Heart right ventricle (tissue), 16 donors: ENCODE data around the gene HNRNPUL2. TPM values are rescaled to one million over a fixed set of nuclear protein-coding genes. Genes with fewer than 3 reads are reported as not detected.

Source experiments
- ATAC-seq, 8 donors: fragments of 200-7000 bp; cut with Tn5 transposase; one replicate each; pipeline ENCODE4 v1.9.1; 2020; ENCODE audit warnings: mild to moderate bottlenecking in 8 of 8, moderate library complexity in 8 of 8, moderate number of reproducible peaks in 1 of 8
- DNase-seq, 2 donors: peaks; one replicate each; pipeline ENCODE4 v3.0.0-alpha.2; 2020
- H3K27ac ChIP-seq, 10 donors: fragments of 200-600 bp; sonication (generic) in 2 of 10; one replicate each; pipeline versions ENCODE4 v1.5.0 to v1.8.0; 2020 to 2022; ENCODE audit warnings: mild to moderate bottlenecking in 3 of 10
- H3K27me3 ChIP-seq, 7 donors: fragments of 200-600 bp; one replicate each; pipeline ENCODE4 v1.8.0; 2021 to 2022; ENCODE audit warnings: mild to moderate bottlenecking in 2 of 7
- H3K36me3 ChIP-seq, 9 donors: fragments of 200-600 bp; sonication (generic) in 1 of 9; one replicate each; pipeline versions ENCODE4 v1.5.0 to v1.8.0; 2020 to 2022; ENCODE audit warnings: mild to moderate bottlenecking in 2 of 9
- H3K4me1 ChIP-seq, 9 donors: fragments of 200-600 bp; sonication (generic) in 1 of 9; one replicate each; pipeline versions ENCODE4 v1.5.0 to v1.8.0; 2020 to 2022; ENCODE audit warnings: mild to moderate bottlenecking in 4 of 9
- H3K4me3 ChIP-seq, 10 donors: fragments of 200-600 bp; sonication (generic) in 2 of 10; one replicate each; pipeline versions ENCODE4 v1.5.0 to v1.8.0; 2020 to 2022; ENCODE audit warnings: mild to moderate bottlenecking in 7 of 10, moderate library complexity in 2 of 10
- H3K9me3 ChIP-seq, 11 donors: fragments of 200-600 bp in 10 of 11; sonication (generic) in 2 of 11; one replicate each; pipeline versions ENCODE4 v1.5.0 to v1.8.0; 2013 to 2022; ENCODE audit warnings: mild to moderate bottlenecking in 2 of 11, control low read depth in 1 of 11, moderate library complexity in 1 of 11
- WGBS, 2 donors: extraction: QIAGEN DNeasy Blood & Tissue Kit; methylation state at CpG; one replicate each; pipeline ENCODE4 v1.1.7; 2013; ENCODE audit warnings: inconsistent platforms in 1 of 2; 5-methylcytosine and 5-hydroxymethylcytosine counted together
- intact Hi-C, 10 donors: fragments of 100-400 bp; cut with DNase I; formaldehyde crosslinking; loops; one replicate each; pipeline versions ENCODE4 v1.11.1 to v1.14.2; 2022
- polyA plus RNA-seq, 2 donors: library from polyadenylated mRNA; stranded (reverse); fragments of 200-250 nt; gene quantifications; one replicate each; pipeline ENCODE4 v1.2.3, GENCODE V29; 2013
- total RNA-seq, 10 donors: library from RNA; stranded (reverse); fragmentation: NEBNext Ultra II Directional in 3 of 10; extraction: Animal tissue kit (Norgen Biotek cat#: 25700) in 3 of 10; gene quantifications; one replicate each; pipeline versions ENCODE4 v1.2.1 to v1.2.4, GENCODE V29; 2021 to 2023
- TF ChIP-seq, protein P1 (sequence below), 9 donors: fragments of 200-600 bp; sonication (generic) in 2 of 9; IDR thresholded peaks; one replicate each; pipeline versions ENCODE4 v1.5.0 to v1.8.0; 2021 to 2022; ENCODE audit warnings: antibody characterized with exemption in 9 of 9, mild to moderate bottlenecking in 5 of 9, moderate library complexity in 1 of 9
- donor health status: Arrhythmogenic right ventricular cardiomyopathy.
- donor health status: ischemic (EF 13 %, LVEDD 7.1; RV severe dilation, severe dysfunction).
- donor health status: healthy with polysubstance abuse.
- donor health status: DM: no; HTN: yes; CAD: no.
- donor health status: DM: no; HTN: no; CAD: no.
- donor health status: ischemic (EF 25% LVEDD 6.9; RV normal size, moderate dysfunction).
- donor health status: ischemic (EF 25% LVEDD 5.7; RV mildly dilated, moderate dysfunction).
- donor health status: healthy.
- donor health status: DM: yes; HTN: yes; CAD: no.
- donor health status: Ischemic cardiomyopathy.
- donor health status: ischemic (EF 35%, LVEDD 5.7; RV mildly dilated, moderate dysfunction).
- donor health status: nonischemic (EF 11% LVEDD 7.7; RV severe dilation, severe dysfunction).
- donor health status: DM: yes; HTN: yes; CAD: no.
- donor health status: PGD.
- donor health status: ischemic (EF 29% LVEDD 5.4; RV normal size, mild dysfunction).
- donor health status: nonischemic (EF 23%, LVEDD 6.1; RV moderate dilation, normal function).

Gene HNRNPUL2
- total and polyA plus RNA-seq, 12 donors, result 21.4 to 40.9 (median 33.4) TPM

DNA sequence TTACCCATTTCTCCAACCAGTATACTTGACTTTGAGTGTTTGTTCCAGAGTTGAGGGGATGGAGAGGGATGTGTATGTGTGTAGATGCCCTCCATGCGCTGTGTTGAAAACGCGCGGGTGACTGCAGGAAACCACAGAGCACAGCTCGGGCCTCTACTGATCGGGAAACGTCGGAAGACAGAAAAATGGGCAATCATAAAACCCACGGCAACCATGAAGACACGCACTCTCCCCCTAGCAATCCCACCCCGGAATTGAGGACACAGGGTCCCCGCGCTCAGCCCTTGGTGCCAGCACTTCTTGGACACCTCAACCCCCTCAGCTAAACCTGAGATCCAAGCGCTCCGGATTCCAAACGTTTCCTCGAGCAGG lies 56.0 kb downstream of the HNRNPUL2 start:
- Histone ChIP-seq H3K4me3 (peak overlapping the region; percentile 61 to 94 (median 83)), H3K27me3 (no peaks in the 10 kb centered on the region), H3K9me3 (no peaks in the 10 kb centered on the region), H3K4me1 (peaks cover 16 to 67% (median 48%) of the 10 kb centered on the region in 9 donors), H3K36me3 (peaks cover 0 to 55% (median 2%) of the 10 kb centered on the region in 9 donors), H3K27ac (peak overlapping the region; percentile 83 to 95 (median 90))
- ATAC-seq, result peak in 7 of 8 donors; percentile 20 to 52 (median 42)
- TF ChIP-seq, protein P1, sequence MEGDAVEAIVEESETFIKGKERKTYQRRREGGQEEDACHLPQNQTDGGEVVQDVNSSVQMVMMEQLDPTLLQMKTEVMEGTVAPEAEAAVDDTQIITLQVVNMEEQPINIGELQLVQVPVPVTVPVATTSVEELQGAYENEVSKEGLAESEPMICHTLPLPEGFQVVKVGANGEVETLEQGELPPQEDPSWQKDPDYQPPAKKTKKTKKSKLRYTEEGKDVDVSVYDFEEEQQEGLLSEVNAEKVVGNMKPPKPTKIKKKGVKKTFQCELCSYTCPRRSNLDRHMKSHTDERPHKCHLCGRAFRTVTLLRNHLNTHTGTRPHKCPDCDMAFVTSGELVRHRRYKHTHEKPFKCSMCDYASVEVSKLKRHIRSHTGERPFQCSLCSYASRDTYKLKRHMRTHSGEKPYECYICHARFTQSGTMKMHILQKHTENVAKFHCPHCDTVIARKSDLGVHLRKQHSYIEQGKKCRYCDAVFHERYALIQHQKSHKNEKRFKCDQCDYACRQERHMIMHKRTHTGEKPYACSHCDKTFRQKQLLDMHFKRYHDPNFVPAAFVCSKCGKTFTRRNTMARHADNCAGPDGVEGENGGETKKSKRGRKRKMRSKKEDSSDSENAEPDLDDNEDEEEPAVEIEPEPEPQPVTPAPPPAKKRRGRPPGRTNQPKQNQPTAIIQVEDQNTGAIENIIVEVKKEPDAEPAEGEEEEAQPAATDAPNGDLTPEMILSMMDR (IDR thresholded peaks at IDR 0.05), result no peak
- intact Hi-C loops, result loop anchor here in 2 of 10 donors (5.0 kb wide), 1 partner anchor 36 kb away; the partner anchor contains the start of genes BSCL2 (in 2 of the 2) and GNG3 (in 2 of the 2)
- DNase-seq, result no peak
- 1% methylated on average over 17 of the region's 17 CpGs for WGBS, 2 donors

DNA sequence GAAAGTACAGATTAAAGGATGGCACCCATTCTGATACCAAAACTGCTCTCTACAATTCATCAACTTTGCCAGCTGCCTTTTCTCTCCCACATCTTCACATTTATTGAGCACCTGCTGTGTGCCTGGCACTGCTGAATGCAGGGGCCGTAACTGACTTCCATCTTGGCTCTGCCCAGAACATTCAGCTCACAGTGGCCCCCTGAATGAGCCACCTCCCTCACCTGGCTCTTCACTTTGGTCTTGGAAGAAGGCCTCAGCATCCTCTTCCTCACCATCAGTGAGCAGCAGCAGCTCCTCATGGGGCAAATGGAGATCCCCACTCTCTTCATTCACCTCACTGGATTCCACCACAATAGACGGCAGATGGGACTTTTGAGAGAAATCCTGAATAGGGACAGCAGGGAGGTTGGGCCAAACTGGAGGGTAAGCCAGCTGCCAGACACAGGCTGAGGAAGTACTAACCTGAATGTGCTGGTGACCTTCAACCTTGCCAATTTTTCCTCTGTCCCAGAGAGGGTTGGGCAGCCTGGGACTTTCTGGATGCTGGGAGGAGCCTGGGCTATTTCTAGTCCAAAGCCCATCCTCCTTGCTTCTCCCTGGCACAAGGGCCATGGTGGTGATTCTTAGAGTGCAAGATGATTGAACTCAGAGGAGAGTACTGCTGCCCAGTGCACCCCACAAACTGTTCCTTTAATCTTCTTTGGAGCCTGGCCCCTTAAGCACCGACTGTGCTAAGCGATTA lies 57.7 kb downstream of the HNRNPUL2 start:
- intact Hi-C loops, result loop anchor here in 4 of 10 donors (5.0 kb wide), 3 partner anchors 38 to 72 kb away; partner anchors contain the start of genes BSCL2 (in 3 of the 4), GNG3 (in 3 of the 4) and MTA2 (in 1 of the 4)

DNA sequence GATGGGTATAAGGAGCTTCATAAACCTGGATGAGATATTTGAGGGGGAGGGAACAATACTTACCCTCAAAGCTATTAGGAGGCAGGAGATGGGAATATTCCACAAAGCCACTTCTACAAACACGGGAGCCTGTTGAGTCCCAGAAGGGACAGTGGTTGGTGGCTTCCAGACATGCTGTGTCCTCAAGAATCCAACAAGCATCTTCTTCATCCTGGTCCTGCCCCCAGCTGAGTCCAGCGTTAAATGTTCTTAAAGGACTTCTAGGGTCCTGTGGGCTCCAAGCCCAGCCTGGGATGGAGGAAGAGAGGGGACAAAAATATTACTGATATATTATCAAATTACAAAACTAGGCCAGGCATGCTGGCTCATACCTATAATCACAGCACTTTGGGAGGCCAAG lies 59.8 kb downstream of the HNRNPUL2 start:
- WGBS, 2 donors, result 67 to 80% methylated on average over 2 of the region's 2 CpGs
- TF ChIP-seq, protein P1 (IDR thresholded peaks at IDR 0.05), result no peak
- H3K9me3 ChIP-seq, result no peaks in the 10 kb centered on the region
- no peaks in the 10 kb centered on the region for H3K27me3 ChIP-seq
- intact Hi-C loops, result loop anchor here in 2 of 10 donors (5.0 kb wide), 3 partner anchors 40 to 70 kb away; partner anchors contain the start of genes BSCL2 (in 1 of the 2), GNG3 (in 1 of the 2) and MTA2 (in 1 of the 2)
- ATAC-seq, result no peak
- no peak overlapping the region for H3K27ac ChIP-seq
- H3K4me1 ChIP-seq, result peaks cover 19 to 65% (median 50%) of the 10 kb centered on the region in 9 donors
- no peak for DNase-seq
- H3K36me3 ChIP-seq, result peaks cover 0 to 30% (median 4%) of the 10 kb centered on the region in 9 donors
- no peak overlapping the region for H3K4me3 ChIP-seq

More for the DNA sequence above, 57.7 kb downstream of the HNRNPUL2 start:
- 66 to 70% methylated on average over 4 of the region's 4 CpGs for WGBS, 2 donors
- H3K9me3 ChIP-seq, result no peaks in the 10 kb centered on the region
- TF ChIP-seq, protein P1 (IDR thresholded peaks at IDR 0.05), result no peak
- H3K4me3 ChIP-seq, result no peak overlapping the region
- DNase-seq, result no peak
- peaks cover 0 to 39% (median 0%) of the 10 kb centered on the region in 9 donors for H3K36me3 ChIP-seq
- peak overlapping the region in 3 of 10 donors; percentile 10 to 93 (median 32) for H3K27ac ChIP-seq
- no peaks in the 10 kb centered on the region for H3K27me3 ChIP-seq
- peaks cover 19 to 70% (median 52%) of the 10 kb centered on the region in 9 donors for H3K4me1 ChIP-seq
- no peak for ATAC-seq

DNA sequence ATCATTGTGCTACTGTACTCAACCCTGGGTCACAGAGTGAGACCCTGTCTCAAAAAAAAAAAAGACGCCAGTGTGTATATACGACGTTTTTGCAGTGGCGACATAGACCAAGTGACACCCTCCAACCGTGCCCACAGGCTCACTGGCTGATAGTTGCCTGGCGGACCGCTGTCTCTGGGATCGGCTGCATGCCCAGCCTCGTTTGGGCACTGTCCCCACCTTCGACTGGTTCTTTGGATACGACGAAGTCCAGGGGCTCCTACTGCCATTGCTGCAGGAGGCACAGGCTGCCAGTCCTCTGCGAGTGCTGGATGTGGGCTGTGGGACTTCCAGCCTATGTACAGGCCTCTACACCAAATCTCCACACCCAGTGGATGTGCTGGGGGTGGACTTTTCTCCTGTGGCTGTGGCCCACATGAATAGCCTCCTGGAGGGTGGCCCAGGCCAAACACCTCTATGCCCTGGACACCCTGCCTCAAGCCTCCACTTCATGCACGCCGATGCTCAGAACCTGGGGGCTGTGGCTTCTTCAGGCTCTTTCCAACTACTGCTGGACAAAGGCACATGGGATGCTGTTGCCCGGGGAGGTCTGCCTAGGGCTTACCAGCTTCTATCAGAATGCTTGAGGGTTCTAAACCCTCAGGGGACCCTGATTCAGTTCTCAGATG lies 60.9 kb downstream of the HNRNPUL2 start:
- peaks cover 19 to 60% (median 47%) of the 10 kb centered on the region in 9 donors for H3K4me1 ChIP-seq

More for the DNA sequence above, 60.9 kb downstream of the HNRNPUL2 start:
- no peak for DNase-seq
- Histone ChIP-seq H3K27me3 (no peaks in the 10 kb centered on the region), H3K9me3 (no peaks in the 10 kb centered on the region), H3K27ac (peak overlapping the region in 9 of 10 donors; percentile 80 to 94 (median 91)), H3K36me3 (peaks cover 0 to 41% (median 10%) of the 10 kb centered on the region in 9 donors), H3K4me3 (peak overlapping the region; percentile 59 to 95 (median 80))
- intact Hi-C loops, result loop anchor here in 2 of 10 donors (5.0 kb wide), 3 partner anchors 41 to 69 kb away; partner anchors contain the start of genes BSCL2 (in 1 of the 2), GNG3 (in 1 of the 2) and MTA2 (in 1 of the 2)
- WGBS, 2 donors, result 38 to 52% methylated on average over 16 of the region's 16 CpGs
- TF ChIP-seq, protein P1 (IDR thresholded peaks at IDR 0.05), result no peak
- peak in 2 of 8 donors; percentile 1 for ATAC-seq
